ENCODE measurements around the gene GPSM1. TPM values are rescaled to one million over a fixed set of nuclear protein-coding genes. Genes with fewer than 3 reads are reported as not detected.

GPSM1 gene
- total and polyA plus RNA-seq, 4 donors = 0.11 to 2.9 (median 1.6) TPM

- 91% methylated on average over 1 of the region's 1 CpG for WGBS
- TF ChIP-seq FOXA2 (IDR thresholded peaks at IDR 0.05) (no peak), GABPA (IDR thresholded peaks at IDR 0.05 in 1 of 2, conservative IDR thresholded peaks at IDR 0.05 in 1 of 2) (no peak), SP1 (IDR thresholded peaks at IDR 0.05) (no peak), EGR1 (IDR thresholded peaks at IDR 0.05; ENCODE audit: low read depth in 2 of 2) (no peak), JUND (IDR thresholded peaks at IDR 0.05) (no peak), RAD21 (IDR thresholded peaks at IDR 0.05) (no peak), ATF3 (IDR thresholded peaks at IDR 0.05) (no peak), HNF4A (conservative IDR thresholded peaks at IDR 0.05) (no peak), ZBTB33 (IDR thresholded peaks at IDR 0.05) (no peak)
- no peak for DNase-seq (ENCODE audit: low spot score)
- no peaks in the 10 kb centered on the region for H3K36me3 ChIP-seq (ENCODE audit: control insufficient read depth in 4 of 4, insufficient read depth in 3 of 4, low read depth in 1 of 4, low read length in 3 of 4)
- no peak overlapping the region for H3K27ac ChIP-seq (ENCODE audit: low read depth in 1 of 2, low read length in 2 of 2)
- no peaks in the 10 kb centered on the region for H3K9me3 ChIP-seq (ENCODE audit: control insufficient read depth in 4 of 4, low read length in 3 of 4)
- no peak overlapping the region for H3K9ac ChIP-seq (ENCODE audit: low read depth in 1 of 2, low read length in 2 of 2)
- H3K27me3 ChIP-seq (ENCODE audit: control insufficient read depth in 4 of 4, insufficient read depth in 4 of 4, low read length in 3 of 4) = peaks cover 0 to 2% (median 0%) of the 10 kb centered on the region in 4 donors
- H3K4me3 ChIP-seq (ENCODE audit: low read depth in 1 of 3, low read length in 3 of 3) = no peak overlapping the region
- peaks cover 0 to 5% (median 4%) of the 10 kb centered on the region in 4 donors for H3K4me1 ChIP-seq (ENCODE audit: control insufficient read depth in 4 of 4, insufficient read depth in 4 of 4, low read length in 3 of 4)
These were observed 48.4 kb upstream of the GPSM1 start for GRCh38 chr9:136278894-136279293.

- H3K9me3 ChIP-seq (ENCODE audit: control insufficient read depth in 4 of 4, low read length in 3 of 4) = no peaks in the 10 kb centered on the region
- peaks cover 0 to 2% (median 0%) of the 10 kb centered on the region in 4 donors for H3K27me3 ChIP-seq (ENCODE audit: control insufficient read depth in 4 of 4, insufficient read depth in 4 of 4, low read length in 3 of 4)
- no peak overlapping the region for H3K4me3 ChIP-seq (ENCODE audit: low read depth in 1 of 3, low read length in 3 of 3)
- no peak overlapping the region for H3K9ac ChIP-seq (ENCODE audit: low read depth in 1 of 2, low read length in 2 of 2)
- no peak for DNase-seq (ENCODE audit: low spot score)
- WGBS = 84% methylated on average over 6 of the region's 6 CpGs
- no peak overlapping the region for H3K27ac ChIP-seq (ENCODE audit: low read depth in 1 of 2, low read length in 2 of 2)
- peaks cover 0 to 5% (median 4%) of the 10 kb centered on the region in 4 donors for H3K4me1 ChIP-seq (ENCODE audit: control insufficient read depth in 4 of 4, insufficient read depth in 4 of 4, low read length in 3 of 4)
- H3K36me3 ChIP-seq (ENCODE audit: control insufficient read depth in 4 of 4, insufficient read depth in 3 of 4, low read depth in 1 of 4, low read length in 3 of 4) = no peaks in the 10 kb centered on the region
- TF ChIP-seq CTCF (IDR thresholded peaks at IDR 0.05; ENCODE audit: low read depth, low read length, missing input control) (no peak), ATF3 (IDR thresholded peaks at IDR 0.05) (no peak), GABPA (IDR thresholded peaks at IDR 0.05 in 1 of 2, conservative IDR thresholded peaks at IDR 0.05 in 1 of 2) (no peak), EGR1 (IDR thresholded peaks at IDR 0.05; ENCODE audit: low read depth in 2 of 2) (no peak), FOXA2 (IDR thresholded peaks at IDR 0.05) (no peak), TAF1 (conservative IDR thresholded peaks at IDR 0.05) (no peak), RAD21 (IDR thresholded peaks at IDR 0.05) (no peak)
These were observed 47.9 kb upstream of the GPSM1 start for GRCh38 chr9:136279471-136279870.

GRCh38 chr9:136280535-136281315 is 46.6 kb upstream of the GPSM1 start:
- H3K4me3 ChIP-seq (ENCODE audit: low read depth in 1 of 3, low read length in 3 of 3) = no peak overlapping the region
- H3K9ac ChIP-seq (ENCODE audit: low read depth in 1 of 2, low read length in 2 of 2) = no peak overlapping the region
- H3K9me3 ChIP-seq (ENCODE audit: control insufficient read depth in 4 of 4, low read length in 3 of 4) = no peaks in the 10 kb centered on the region
- H3K36me3 ChIP-seq (ENCODE audit: control insufficient read depth in 4 of 4, insufficient read depth in 3 of 4, low read depth in 1 of 4, low read length in 3 of 4) = no peaks in the 10 kb centered on the region
- peaks cover 0 to 5% (median 4%) of the 10 kb centered on the region in 4 donors for H3K4me1 ChIP-seq (ENCODE audit: control insufficient read depth in 4 of 4, insufficient read depth in 4 of 4, low read length in 3 of 4)
- WGBS = 86% methylated on average over 16 of the region's 16 CpGs
- H3K27me3 ChIP-seq (ENCODE audit: control insufficient read depth in 4 of 4, insufficient read depth in 4 of 4, low read length in 3 of 4) = peaks cover 0 to 2% (median 0%) of the 10 kb centered on the region in 4 donors
- DNase-seq (ENCODE audit: low spot score) = no peak
- H3K27ac ChIP-seq (ENCODE audit: low read depth in 1 of 2, low read length in 2 of 2) = no peak overlapping the region
- TF ChIP-seq MAX (IDR thresholded peaks at IDR 0.05) = no peak
- TF ChIP-seq JUND (IDR thresholded peaks at IDR 0.05) = no peak
- no peak for TF ChIP-seq RXRA (IDR thresholded peaks at IDR 0.05)
- TF ChIP-seq RAD21 (IDR thresholded peaks at IDR 0.05) = no peak
- no peak for TF ChIP-seq GABPA (IDR thresholded peaks at IDR 0.05 in 1 of 2, conservative IDR thresholded peaks at IDR 0.05 in 1 of 2)
- no peak for TF ChIP-seq ATF3 (IDR thresholded peaks at IDR 0.05)
- TF ChIP-seq FOXA1 (IDR thresholded peaks at IDR 0.05) = no peak
- no peak for TF ChIP-seq EGR1 (IDR thresholded peaks at IDR 0.05; ENCODE audit: low read depth in 2 of 2)
- no peak for TF ChIP-seq CTCF (IDR thresholded peaks at IDR 0.05; ENCODE audit: low read depth, low read length, missing input control)

Data from liver (tissue), 9 donors.